ENCODE results near the gene POLR1A. TPM values are rescaled to one million over a fixed set of nuclear protein-coding genes. Genes with fewer than 3 reads are reported as not detected.

Gene POLR1A
- total and polyA plus RNA-seq, 2 of the 13 experiments (the other 11 are each of a cell fraction or from before 2014, with no cell fraction given) = 7.2 to 39.9 TPM

GRCh38 chr2:86105969-86106945 is 571 bp upstream of the POLR1A start, which contains the start of gene PTCD3 (continued):
- peak; percentile 94 for TF ChIP-seq CSRNP1 (CRISPR knock-in tag; IDR thresholded peaks at IDR 0.05)
- 0 out of 2 replicates have a peak, but pooled peaks have one; percentile 58 for TF ChIP-seq ZNF572 (CRISPR knock-in tag; IDR thresholded peaks at IDR 0.05)
- TF ChIP-seq ZNF33A (CRISPR knock-in tag; IDR thresholded peaks at IDR 0.05; ENCODE audit: borderline replicate concordance) = no peak
- no peak for TF ChIP-seq EEA1 (CRISPR knock-in tag; IDR thresholded peaks at IDR 0.05; ENCODE audit: borderline replicate concordance)
- no peak for TF ChIP-seq ZNF224 (CRISPR knock-in tag; IDR thresholded peaks at IDR 0.05)
- peak; percentile 91 for TF ChIP-seq ZNF883 (CRISPR knock-in tag; IDR thresholded peaks at IDR 0.05; ENCODE audit: not compliant biosample characterization)
- TF ChIP-seq, protein P1, sequence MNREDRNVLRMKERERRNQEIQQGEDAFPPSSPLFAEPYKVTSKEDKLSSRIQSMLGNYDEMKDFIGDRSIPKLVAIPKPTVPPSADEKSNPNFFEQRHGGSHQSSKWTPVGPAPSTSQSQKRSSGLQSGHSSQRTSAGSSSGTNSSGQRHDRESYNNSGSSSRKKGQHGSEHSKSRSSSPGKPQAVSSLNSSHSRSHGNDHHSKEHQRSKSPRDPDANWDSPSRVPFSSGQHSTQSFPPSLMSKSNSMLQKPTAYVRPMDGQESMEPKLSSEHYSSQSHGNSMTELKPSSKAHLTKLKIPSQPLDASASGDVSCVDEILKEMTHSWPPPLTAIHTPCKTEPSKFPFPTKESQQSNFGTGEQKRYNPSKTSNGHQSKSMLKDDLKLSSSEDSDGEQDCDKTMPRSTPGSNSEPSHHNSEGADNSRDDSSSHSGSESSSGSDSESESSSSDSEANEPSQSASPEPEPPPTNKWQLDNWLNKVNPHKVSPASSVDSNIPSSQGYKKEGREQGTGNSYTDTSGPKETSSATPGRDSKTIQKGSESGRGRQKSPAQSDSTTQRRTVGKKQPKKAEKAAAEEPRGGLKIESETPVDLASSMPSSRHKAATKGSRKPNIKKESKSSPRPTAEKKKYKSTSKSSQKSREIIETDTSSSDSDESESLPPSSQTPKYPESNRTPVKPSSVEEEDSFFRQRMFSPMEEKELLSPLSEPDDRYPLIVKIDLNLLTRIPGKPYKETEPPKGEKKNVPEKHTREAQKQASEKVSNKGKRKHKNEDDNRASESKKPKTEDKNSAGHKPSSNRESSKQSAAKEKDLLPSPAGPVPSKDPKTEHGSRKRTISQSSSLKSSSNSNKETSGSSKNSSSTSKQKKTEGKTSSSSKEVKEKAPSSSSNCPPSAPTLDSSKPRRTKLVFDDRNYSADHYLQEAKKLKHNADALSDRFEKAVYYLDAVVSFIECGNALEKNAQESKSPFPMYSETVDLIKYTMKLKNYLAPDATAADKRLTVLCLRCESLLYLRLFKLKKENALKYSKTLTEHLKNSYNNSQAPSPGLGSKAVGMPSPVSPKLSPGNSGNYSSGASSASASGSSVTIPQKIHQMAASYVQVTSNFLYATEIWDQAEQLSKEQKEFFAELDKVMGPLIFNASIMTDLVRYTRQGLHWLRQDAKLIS (CRISPR knock-in tag; IDR thresholded peaks at IDR 0.05) = peak; percentile 40; the same call in 1 of the 2 replicates
- TF ChIP-seq ARNTL (CRISPR knock-in tag; IDR thresholded peaks at IDR 0.05) = peak; percentile 80
- TF ChIP-seq ZNF781 (CRISPR knock-in tag; IDR thresholded peaks at IDR 0.05; ENCODE audit: borderline replicate concordance, not compliant biosample characterization) = peak; percentile 95
- TF ChIP-seq BCL6 (CRISPR knock-in tag; IDR thresholded peaks at IDR 0.05) = peak; percentile 59
- TF ChIP-seq ZNF432 (CRISPR knock-in tag; IDR thresholded peaks at IDR 0.05; ENCODE audit: borderline replicate concordance) = no peak
- no peak for TF ChIP-seq CAMTA2 (CRISPR knock-in tag; IDR thresholded peaks at IDR 0.05; ENCODE audit: borderline replicate concordance)
- TF ChIP-seq PAWR (CRISPR knock-in tag; IDR thresholded peaks at IDR 0.05; ENCODE audit: borderline replicate concordance) = no peak
- no peak for TF ChIP-seq ZNF460 (CRISPR knock-in tag; IDR thresholded peaks at IDR 0.05; ENCODE audit: borderline replicate concordance)
- TF ChIP-seq, protein P2, sequence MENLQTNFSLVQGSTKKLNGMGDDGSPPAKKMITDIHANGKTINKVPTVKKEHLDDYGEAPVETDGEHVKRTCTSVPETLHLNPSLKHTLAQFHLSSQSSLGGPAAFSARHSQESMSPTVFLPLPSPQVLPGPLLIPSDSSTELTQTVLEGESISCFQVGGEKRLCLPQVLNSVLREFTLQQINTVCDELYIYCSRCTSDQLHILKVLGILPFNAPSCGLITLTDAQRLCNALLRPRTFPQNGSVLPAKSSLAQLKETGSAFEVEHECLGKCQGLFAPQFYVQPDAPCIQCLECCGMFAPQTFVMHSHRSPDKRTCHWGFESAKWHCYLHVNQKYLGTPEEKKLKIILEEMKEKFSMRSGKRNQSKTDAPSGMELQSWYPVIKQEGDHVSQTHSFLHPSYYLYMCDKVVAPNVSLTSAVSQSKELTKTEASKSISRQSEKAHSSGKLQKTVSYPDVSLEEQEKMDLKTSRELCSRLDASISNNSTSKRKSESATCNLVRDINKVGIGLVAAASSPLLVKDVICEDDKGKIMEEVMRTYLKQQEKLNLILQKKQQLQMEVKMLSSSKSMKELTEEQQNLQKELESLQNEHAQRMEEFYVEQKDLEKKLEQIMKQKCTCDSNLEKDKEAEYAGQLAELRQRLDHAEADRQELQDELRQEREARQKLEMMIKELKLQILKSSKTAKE (CRISPR knock-in tag; IDR thresholded peaks at IDR 0.05; ENCODE audit: borderline replicate concordance) = no peak
- TF ChIP-seq ZKSCAN8 (CRISPR knock-in tag; IDR thresholded peaks at IDR 0.05; ENCODE audit: borderline replicate concordance) = no peak
- TF ChIP-seq ESRRA (CRISPR knock-in tag; IDR thresholded peaks at IDR 0.05; ENCODE audit: low read depth) = no peak
- TF ChIP-seq, protein P3, sequence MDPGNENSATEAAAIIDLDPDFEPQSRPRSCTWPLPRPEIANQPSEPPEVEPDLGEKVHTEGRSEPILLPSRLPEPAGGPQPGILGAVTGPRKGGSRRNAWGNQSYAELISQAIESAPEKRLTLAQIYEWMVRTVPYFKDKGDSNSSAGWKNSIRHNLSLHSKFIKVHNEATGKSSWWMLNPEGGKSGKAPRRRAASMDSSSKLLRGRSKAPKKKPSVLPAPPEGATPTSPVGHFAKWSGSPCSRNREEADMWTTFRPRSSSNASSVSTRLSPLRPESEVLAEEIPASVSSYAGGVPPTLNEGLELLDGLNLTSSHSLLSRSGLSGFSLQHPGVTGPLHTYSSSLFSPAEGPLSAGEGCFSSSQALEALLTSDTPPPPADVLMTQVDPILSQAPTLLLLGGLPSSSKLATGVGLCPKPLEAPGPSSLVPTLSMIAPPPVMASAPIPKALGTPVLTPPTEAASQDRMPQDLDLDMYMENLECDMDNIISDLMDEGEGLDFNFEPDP (CRISPR knock-in tag; conservative IDR thresholded peaks at IDR 0.05) = no peak
